HG03103 (cell line): Measurements from ENCODE around the gene BEAN1.

Experiments used
- ATAC-seq: cut with Tn5 transposase; IDR thresholded peaks from one replicate; pipeline ENCODE4 v1.9.1; 2021; ENCODE audit warnings: low read depth; ENCODE audit not compliant: unreplicated experiment

BEAN1 gene

DNA sequence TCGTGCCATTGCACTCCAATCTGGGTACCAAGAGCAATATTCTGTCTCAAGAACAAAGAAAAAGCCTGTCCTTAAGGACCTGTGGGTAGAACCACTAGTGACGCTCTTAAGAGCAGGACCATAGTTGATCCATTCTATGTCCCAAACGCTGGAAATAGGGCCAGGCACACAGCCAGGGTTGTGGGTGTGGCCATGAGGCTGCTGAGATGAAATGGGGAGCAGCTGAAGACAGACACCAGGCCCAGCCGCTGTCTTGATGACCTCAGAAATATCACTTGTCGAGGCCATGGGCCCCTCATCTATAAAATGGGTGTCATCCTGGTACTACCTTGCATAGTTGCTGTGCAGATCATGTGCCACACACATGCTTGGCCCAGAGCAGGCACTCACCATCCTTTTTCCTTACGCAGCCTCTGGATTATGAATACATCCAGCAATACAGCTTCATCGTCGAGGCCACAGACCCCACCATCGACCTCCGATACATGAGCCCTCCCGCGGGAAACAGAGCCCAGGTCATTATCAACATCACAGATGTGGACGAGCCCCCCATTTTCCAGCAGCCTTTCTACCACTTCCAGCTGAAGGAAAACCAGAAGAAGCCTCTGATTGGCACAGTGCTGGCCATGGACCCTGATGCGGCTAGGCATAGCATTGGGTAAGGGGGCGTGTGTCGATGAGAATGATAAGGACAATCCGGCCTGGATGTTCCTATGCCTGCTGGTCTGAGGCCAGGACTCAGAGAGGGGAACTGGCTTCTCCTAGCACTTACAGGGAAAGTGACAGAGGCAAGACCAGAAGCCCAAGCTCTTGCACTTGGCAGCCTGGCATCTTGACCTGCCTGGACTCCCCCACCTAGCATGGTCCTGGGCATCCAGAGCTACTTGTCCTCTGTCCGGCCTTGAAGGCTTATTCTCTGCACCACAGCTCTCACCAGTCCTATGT, 35.1 kb upstream of the BEAN1 start:
- no peak for ATAC-seq

DNA sequence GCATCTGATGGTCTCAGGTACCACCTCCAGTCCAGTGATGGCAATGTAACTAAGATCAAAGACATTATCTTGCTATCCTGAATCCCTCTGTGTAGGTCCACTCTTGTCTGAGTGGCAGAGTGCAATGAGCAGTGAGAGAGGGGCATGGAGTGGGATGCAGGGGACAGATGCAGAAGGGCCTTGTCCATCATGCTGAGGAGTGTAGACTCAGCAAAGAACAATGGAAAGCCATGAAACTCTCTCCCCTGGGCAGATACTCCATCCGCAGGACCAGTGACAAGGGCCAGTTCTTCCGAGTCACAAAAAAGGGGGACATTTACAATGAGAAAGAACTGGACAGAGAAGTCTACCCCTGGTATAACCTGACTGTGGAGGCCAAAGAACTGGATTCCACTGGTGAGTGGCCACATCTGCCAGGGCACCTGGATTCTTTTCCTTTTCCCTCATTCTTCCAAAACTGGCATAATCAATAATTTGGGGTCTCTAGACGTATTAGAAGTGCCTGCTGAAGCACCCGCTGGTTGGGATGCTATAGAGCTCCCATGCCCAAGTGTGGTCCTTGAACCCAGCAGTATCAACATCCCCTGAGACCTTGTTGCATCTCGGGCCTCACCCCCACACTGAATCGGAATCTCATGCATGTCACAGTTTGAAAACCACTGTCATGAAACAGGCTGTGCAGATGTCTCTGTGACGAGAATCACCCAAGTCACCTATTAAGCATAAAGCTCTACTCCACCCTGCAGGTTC, 31.1 kb upstream of the BEAN1 start:
- ATAC-seq, result no peak

DNA sequence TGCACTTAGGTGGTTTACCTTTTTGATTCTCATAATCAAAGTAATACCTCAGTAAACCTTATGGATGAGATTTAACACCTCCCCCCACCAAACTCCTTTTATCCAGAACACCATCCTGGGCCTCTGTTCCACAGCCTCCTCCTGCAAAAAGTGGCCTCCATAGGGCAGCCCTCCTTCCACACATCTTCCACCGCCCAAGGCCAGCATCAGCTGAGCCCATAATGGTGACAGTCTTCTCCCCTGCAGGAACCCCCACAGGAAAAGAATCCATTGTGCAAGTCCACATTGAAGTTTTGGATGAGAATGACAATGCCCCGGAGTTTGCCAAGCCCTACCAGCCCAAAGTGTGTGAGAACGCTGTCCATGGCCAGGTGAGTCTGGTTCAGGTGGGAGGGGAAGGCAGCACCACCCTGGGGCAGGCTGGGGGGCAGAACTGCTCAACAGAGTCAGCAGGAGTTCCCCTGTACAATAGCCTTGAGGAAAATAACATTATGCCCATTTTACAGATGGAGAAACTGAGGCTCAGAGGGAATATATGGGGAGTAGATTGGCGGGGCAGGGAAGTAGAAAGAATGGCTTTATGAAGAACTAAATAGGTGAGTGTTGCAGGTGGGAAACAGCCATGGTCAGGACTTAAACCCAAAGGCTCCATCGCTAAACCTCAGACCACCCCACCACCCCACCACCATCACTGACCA, 29.2 kb upstream of the BEAN1 start:
- ATAC-seq, result no peak

DNA sequence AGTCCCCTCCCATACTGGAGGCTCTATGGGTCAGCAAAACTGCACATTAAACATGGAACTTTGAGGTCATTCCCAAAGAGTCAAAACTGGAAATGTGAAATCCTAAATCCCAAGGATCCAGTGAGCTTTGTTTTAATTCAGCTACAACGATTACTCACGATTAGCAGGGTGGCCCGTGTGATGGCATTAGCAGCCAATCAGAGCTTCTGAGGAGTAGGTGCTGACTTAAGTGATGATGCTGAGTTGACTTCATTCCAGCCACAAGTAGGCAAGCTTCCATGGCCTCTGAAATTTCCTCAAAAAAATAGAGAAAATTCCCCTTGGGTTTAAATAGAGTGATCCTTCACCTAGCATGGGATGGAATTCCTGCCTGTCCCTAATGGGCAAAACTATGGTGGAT, 28.1 kb upstream of the BEAN1 start:
- no peak for ATAC-seq

DNA sequence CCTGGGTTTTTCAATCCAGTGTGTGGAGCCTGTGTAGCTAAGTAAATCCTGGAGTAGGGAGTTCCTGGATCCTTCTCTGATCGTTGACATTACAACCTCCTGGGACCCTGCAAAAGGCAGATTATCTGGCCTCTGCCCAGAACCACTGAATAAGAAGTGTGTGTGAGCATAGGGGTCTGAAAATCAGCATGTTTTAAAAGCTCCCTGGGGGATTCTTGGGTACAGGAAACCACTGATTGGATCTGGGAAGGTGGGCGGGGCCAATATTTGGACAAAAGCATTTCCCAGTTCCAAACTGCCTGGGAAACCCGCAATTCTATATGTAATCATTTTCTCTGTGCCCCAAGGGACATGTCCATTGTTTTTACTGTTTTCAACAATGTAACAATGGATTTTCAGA, 27.2 kb upstream of the BEAN1 start:
- ATAC-seq, result no peak

DNA sequence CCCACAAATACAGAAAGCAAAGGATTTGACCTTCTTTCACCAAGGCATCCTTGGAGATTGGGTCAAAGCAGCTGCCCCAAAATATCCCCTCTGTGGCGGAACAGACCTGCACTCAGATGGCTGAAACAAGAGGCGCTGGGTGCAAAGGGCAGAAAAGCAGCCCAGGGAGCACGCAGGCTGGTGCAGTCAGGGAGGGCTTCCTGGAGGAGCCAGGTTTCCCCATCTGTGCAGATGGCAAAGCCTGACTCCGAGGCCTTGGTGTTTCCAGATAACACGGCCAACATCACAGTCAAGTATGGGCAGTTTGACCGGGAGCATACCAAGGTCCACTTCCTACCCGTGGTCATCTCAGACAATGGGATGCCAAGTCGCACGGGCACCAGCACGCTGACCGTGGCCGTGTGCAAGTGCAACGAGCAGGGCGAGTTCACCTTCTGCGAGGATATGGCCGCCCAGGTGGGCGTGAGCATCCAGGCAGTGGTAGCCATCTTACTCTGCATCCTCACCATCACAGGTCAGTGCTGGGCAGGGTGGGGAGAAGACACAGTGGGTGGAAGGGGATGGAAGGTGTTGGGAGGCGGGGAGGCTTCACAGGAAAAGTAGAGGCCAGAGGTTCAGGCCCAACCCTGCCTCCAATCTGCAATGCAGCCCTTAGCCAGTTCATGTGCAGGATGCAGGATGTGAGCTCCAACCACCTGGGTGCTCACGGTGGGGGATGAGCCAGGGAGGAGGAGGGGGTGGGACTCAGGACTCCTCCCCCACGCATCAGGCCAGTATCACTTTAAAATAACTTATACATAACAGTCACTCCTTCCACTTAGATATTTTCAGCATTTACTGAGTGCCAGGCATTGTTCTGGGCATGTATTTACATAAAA, 26.4 kb upstream of the BEAN1 start:
- ATAC-seq, result no peak

DNA sequence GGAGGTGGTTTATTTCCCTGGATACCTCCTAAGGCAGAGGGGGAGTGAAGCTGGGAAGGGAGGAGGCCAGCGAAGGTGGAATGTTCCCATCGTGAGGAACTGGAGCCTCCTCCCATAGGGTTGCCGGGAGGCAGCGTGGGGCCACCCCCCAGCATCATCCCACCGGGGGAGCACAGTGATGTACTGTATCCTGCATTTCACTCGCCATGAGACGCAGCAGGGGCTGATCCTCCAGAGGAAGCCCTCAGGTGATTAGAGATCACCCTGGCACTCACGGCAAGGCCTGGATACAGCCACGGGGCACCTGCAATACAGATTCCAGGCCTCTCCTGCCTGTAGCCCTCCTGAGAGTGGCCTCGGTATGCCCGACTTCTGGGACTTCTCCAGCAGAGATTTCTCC, 25.5 kb upstream of the BEAN1 start:
- no peak for ATAC-seq

DNA sequence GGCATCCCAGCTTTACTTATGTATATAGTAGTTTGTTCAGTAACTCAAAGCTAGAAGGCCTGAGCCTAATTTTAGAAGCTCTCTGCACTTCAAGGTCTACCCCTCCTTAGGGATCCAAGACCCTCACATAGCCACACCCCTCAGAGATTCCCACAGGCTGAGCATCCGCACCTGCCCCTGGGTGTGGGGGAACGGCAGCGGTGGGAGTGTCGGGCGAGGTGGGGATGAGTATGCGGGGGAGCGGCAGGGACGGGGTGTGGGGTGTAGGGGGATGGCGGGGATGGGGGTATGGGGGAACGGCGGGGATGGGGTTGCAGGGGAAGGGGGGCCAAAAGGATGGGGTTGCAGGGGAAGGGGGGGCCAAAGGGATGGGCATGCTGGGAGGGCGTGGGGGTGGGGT, 24.9 kb upstream of the BEAN1 start:
- ATAC-seq, result no peak

DNA sequence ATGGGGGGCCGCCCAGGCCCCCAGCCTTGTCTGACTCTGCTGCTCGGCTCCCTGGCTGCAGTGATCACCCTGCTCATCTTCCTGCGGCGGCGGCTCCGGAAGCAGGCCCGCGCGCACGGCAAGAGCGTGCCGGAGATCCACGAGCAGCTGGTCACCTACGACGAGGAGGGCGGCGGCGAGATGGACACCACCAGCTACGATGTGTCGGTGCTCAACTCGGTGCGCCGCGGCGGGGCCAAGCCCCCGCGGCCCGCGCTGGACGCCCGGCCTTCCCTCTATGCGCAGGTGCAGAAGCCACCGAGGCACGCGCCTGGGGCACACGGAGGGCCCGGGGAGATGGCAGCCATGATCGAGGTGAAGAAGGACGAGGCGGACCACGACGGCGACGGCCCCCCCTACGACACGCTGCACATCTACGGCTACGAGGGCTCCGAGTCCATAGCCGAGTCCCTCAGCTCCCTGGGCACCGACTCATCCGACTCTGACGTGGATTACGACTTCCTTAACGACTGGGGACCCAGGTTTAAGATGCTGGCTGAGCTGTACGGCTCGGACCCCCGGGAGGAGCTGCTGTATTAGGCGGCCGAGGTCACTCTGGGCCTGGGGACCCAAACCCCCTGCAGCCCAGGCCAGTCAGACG, 24.4 kb upstream of the BEAN1 start:
- no peak for ATAC-seq

DNA sequence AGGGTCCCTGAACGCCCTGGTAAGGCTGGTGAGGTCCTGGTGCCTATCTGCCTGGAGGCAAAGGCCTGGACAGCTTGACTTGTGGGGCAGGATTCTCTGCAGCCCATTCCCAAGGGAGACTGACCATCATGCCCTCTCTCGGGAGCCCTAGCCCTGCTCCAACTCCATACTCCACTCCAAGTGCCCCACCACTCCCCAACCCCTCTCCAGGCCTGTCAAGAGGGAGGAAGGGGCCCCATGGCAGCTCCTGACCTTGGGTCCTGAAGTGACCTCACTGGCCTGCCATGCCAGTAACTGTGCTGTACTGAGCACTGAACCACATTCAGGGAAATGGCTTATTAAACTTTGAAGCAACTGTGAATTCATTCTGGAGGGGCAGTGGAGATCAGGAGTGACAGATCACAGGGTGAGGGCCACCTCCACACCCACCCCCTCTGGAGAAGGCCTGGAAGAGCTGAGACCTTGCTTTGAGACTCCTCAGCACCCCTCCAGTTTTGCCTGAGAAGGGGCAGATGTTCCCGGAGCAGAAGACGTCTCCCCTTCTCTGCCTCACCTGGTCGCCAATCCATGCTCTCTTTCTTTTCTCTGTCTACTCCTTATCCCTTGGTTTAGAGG, 23.5 kb upstream of the BEAN1 start:
- no peak for ATAC-seq

DNA sequence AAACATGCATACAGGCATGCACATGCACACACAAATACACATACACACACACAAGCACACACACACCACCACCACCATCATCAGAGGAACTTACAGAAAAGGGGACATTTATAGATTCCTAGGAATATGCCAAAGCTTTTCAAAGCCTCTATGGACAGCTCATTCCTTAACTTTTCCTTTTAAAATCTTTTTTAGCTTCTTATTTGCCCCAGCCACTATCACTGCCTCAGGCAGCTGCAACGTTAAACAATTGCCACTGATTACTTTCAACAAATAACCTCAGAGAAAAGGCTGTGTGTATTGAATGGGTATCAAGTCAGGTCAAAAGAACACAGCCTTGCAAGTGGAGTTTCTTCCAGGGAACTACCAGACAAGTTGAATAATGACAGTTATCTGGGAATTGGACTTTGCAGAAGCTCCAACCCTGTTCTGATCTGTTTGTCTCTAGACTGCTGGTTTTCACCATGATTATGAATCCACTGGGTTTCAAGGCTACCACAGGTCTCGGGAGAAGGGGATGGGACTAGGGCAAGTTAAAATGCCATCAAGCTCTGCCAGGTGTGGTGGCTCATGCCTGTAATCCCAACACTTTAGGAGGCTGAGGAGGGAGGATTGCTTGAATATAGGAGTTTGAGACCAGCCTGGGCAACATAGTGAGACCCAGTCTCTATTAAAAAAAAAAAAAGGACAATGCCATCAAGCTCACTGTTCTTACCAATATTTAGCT, 21.9 kb upstream of the BEAN1 start:
- no peak for ATAC-seq

DNA sequence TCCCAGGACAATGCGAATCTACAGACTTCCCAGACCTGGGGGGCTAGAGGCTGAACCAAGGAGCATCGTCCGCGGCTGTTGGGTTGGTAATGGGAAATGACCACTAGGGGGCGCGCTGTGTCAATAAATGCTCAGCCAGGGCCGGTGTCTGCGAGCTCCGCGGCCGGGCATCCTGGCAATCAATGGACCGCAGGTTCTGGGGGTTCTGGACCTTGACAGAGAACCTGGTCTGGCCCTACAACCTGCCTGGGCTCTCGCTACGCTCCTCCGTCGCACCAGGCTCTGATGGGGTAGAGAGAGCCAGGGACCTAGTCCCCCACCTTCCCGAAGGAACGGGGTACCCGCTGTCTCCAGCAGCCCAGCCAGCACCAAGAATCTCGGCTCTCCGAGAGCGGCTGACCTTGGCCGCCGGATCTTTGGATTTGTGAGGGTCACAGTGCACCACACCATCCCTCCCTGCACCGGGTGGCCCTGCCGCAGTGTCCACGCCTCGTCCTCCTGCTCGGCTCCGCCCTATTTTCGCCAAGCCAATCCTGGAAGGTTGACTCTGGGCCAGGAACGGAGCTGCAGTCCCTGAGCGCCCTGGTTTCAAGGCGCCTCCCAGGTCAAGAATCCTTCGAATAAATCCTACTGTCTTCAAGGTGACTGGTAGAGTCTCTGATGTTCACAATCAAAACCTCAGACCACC, 20.4 kb upstream of the BEAN1 start:
- ATAC-seq, result peak; percentile 76

DNA sequence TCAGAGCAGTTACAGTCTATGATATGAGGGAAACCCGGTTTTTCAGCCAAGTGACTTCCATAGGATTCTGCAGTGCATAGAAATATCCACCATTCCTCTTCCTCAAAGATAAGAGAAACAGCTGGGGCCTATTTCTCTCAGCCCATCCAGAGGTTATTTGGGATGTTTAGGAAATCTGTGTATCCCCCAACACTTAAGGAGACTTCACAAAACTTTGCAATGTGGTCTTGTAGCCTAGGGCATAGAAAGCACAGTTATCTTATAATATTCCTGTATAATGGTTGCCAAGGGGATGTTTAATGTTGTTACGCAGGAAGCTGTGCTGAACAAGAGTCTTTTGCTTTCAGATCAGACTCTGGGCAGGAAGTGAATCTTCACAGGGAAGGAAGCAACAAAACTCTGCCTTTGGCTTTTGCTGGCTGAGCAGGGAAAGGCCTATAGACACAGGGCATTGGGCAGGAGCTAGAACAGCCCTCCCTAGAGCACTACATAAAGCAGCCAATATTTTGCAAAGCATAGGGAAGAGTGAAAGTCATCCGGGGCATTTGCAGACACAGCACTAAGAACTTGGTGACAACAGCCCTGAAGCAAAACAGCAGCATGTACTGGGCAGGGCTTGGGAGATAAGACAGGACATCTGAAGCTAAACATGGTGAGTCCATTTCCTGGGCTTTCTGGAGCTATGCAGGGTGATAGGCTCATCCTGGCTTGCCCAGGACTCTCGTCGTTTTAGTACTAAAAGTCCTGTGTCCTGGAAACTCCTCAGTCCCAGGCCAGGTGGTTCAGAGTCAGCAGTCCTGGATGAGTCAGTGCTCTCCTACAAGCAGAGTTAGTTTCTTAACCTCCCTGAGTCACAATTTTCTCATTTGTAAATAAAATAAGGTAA, 18.7 kb upstream of the BEAN1 start:
- ATAC-seq, result no peak

DNA sequence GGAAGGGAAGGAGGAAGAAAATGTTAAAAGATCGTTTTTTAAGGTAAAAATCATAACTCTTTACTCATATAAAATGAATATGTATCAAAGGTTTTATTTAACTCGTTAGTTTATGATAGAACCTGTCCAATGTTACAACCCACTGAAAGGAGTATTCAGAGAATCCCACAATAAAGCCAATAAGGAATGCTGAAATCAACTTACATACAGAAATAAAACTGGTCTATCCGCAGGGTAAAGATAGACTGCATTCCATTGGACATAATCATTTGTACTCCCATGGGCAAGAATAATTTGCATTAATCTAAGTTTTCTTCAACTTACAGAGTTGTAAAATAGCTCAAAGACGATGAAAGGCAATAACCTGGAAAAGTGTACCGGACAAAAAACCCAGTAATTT, 17.9 kb upstream of the BEAN1 start:
- ATAC-seq, result no peak

DNA sequence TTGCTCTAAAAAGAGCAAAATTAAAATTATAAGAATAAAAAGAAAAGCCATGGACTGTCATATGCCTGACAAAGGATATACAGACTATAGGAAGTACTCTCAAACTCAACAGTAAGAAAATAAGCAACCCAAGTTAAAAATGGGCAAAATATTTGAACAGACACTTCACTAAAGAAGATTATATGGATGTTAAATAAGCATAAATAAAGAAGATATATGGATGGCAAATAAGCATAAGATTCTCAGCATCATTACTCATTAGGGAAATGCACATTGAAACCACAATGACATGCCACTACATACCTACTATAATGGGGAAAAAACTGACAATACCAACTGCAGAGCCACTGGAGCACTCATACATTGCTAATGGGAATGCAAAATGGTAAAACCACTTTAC, 14.9 kb upstream of the BEAN1 start:
- ATAC-seq, result no peak

DNA sequence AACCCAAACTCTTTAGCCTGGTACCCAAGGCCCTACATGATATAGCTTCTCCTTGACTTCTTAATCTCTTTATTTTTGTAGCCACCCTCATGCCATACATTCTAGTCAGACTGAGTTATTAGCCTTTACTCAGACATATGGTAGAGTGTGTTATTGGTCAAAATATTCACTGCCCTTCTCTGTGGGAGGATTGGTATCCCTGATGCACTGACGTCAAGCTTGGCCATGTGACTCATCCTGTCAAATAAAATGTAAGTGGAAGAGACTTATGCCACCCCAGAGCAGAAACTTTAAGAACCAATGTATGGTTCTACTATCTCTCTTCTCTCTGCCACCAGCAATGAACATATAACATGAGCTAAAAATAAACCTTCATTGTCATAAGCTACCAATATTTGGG, 12.2 kb upstream of the BEAN1 start:
- no peak for ATAC-seq

DNA sequence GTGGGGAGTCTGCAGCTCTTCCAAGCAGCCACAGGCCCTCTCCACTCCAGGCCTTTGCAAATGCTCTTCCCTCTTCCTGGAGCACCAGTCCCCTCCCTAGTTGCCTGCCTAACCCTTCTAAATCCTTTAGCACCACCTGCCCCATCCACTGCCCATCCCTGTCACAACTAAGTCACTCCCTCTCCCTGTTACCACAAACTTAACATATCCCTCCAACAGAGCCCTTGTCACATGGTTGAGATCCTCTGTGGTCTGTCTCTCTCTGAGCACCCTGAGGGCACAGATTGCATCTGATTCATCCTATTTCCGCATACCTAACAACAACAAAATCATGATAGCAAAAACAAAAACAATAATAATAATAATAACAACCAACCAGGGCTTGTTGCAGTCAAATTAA, 11.0 kb upstream of the BEAN1 start:
- no peak for ATAC-seq
